Measurements from ENCODE around the gene CYB5RL. TPM values are rescaled to one million over a fixed set of nuclear protein-coding genes. Genes with fewer than 3 reads are reported as not detected.

Gene CYB5RL
- total and polyA plus RNA-seq, 2 of the 8 experiments (the other 6 are each of a cell fraction or from before 2014, with no cell fraction given): 13.2 to 14.1 TPM

GRCh38 chr1:54215523-54215922 is 15.7 kb upstream of the CYB5RL start:
- H4K91ac ChIP-seq (replicated peaks; ENCODE audit: insufficient read length, low read length): no peak overlapping the region
- no peaks in the 10 kb centered on the region for H3K27me3 ChIP-seq (replicated peaks in 1 of 4; ENCODE audit: control insufficient read depth in 3 of 4, extremely low read depth in 1 of 4, insufficient read depth in 3 of 4, low read length in 3 of 4)
- no peak overlapping the region for H2BK15ac ChIP-seq (ENCODE audit: low read length)
- no peak overlapping the region for H3K9ac ChIP-seq (replicated peaks in 1 of 4; ENCODE audit: extremely low read depth in 1 of 4, low read depth in 3 of 4, low read length in 3 of 4)
- peaks cover 7 to 9% of the 10 kb centered on the region in 2 experiments for H4K20me1 ChIP-seq (replicated peaks in 1 of 2; ENCODE audit: control insufficient read depth in 1 of 2, insufficient read depth in 2 of 2, low read length in 2 of 2)
- ChIA-PET CTCF (ENCODE audit: partially characterized antibody) (interaction anchor here (1.2 kb wide), 1 partner anchor 12 kb away, joined by 3 read pairs; no protein-coding TSS in a partner anchor), POLR2A (ENCODE audit: partially characterized antibody) (interaction anchor here (0.8 to 1.3 kb wide), 2 partner anchors 16 to 19 kb away, joined by 3 to 4 read pairs; partner anchors contain the start of gene CYB5RL)
- H3K4me2 ChIP-seq (ENCODE audit: insufficient read depth in 1 of 2, low read depth in 2 of 2, low read length in 2 of 2): no peak overlapping the region
- H3K79me2 ChIP-seq (ENCODE audit: control insufficient read depth in 1 of 2, insufficient read depth in 2 of 2, low read length in 2 of 2): no peaks in the 10 kb centered on the region
- H2BK20ac ChIP-seq (ENCODE audit: low read length): no peak overlapping the region
- H2BK120ac ChIP-seq (replicated peaks; ENCODE audit: low read depth, low read length): no peak overlapping the region
- H3K23ac ChIP-seq (ENCODE audit: insufficient read length): no peak overlapping the region
- H3K4me3 ChIP-seq (ENCODE audit: extremely low read depth in 1 of 4, insufficient read depth in 2 of 4, low read depth in 3 of 4, low read length in 4 of 4): no peak overlapping the region
- DNase-seq (ENCODE audit: low read depth in 1 of 2, low spot score in 2 of 2) (no peak), FAIRE-seq (no peak)
- H4K8ac ChIP-seq (ENCODE audit: extremely low read depth, insufficient read depth, low read length): no peak overlapping the region
- no peak overlapping the region for H4K5ac ChIP-seq (ENCODE audit: insufficient read length, low read depth, low read length)
- no peaks in the 10 kb centered on the region for H3K23me2 ChIP-seq (ENCODE audit: low read depth, low read length)
- no peak overlapping the region for H2AFZ ChIP-seq (ENCODE audit: low read length)
- no peaks in the 10 kb centered on the region for H3K9me3 ChIP-seq (ENCODE audit: insufficient read depth in 2 of 2, low read depth in 1 of 2, low read length in 1 of 2)
- no peak overlapping the region for H3K27ac ChIP-seq (ENCODE audit: low read depth, low read length)
- H3K36me3 ChIP-seq (ENCODE audit: control insufficient read depth in 2 of 4, insufficient read depth in 4 of 4, low read length in 3 of 4): peaks cover 47 to 81% (median 67%) of the 10 kb centered on the region in 4 experiments
- H3K79me1 ChIP-seq (ENCODE audit: low read depth, low read length): no peaks in the 10 kb centered on the region; the same call in 1 of the 2 replicates
- no peak for TF ChIP-seq EGR1 (IDR thresholded peaks at IDR 0.05; ENCODE audit: borderline replicate concordance, low read depth, low read length)
- no peak for TF ChIP-seq SP2 (IDR thresholded peaks at IDR 0.05; ENCODE audit: low read length)
- no peak for TF ChIP-seq CREB1 (IDR thresholded peaks at IDR 0.05)
- no peak for TF ChIP-seq BACH1 (IDR thresholded peaks at IDR 0.05; ENCODE audit: low read length)
- no peak for TF ChIP-seq BRCA1 (IDR thresholded peaks at IDR 0.05; ENCODE audit: low read depth, low read length)
- TF ChIP-seq POLR2AphosphoS5 (IDR thresholded peaks at IDR 0.05; ENCODE audit: low read depth, low read length): no peak
- no peak for TF ChIP-seq CBX5 (IDR thresholded peaks at IDR 0.05; ENCODE audit: low read depth, low read length)
- TF ChIP-seq FOSL1 (IDR thresholded peaks at IDR 0.05; ENCODE audit: insufficient read depth, low read depth, low read length): no peak
- no peak for TF ChIP-seq ASH2L (IDR thresholded peaks at IDR 0.05; ENCODE audit: low read length)
- no peak for TF ChIP-seq CTBP2 (IDR thresholded peaks at IDR 0.05; ENCODE audit: borderline replicate concordance, insufficient read depth, insufficient read length, low read length)
- no peak for TF ChIP-seq TAF1 (IDR thresholded peaks at IDR 0.05; ENCODE audit: low read depth, low read length)
- TF ChIP-seq JUN (IDR thresholded peaks at IDR 0.05; ENCODE audit: low read depth, low read length): no peak
- no peak for TF ChIP-seq BCL11A (IDR thresholded peaks at IDR 0.05; ENCODE audit: low read depth in 2 of 2, low read length in 2 of 2)
- no peak for TF ChIP-seq TBP (IDR thresholded peaks at IDR 0.05; ENCODE audit: low read depth, low read length)
- no peak for TF ChIP-seq KDM4A (IDR thresholded peaks at IDR 0.05; ENCODE audit: low read depth, low read length, severe bottlenecking)
- TF ChIP-seq TCF12 (IDR thresholded peaks at IDR 0.05; ENCODE audit: low read depth, low read length): no peak
- TF ChIP-seq CBX8 (IDR thresholded peaks at IDR 0.05; ENCODE audit: borderline replicate concordance, low read depth, low read length): no peak
- no peak overlapping the region for H2BK12ac ChIP-seq (ENCODE audit: low read depth, low read length)
- 91% methylated on average over 9 of the region's 9 CpGs; no CpG with 5 or more reads in 1 of the 2 experiments for WGBS, 2 experiments (ENCODE audit: extremely low coverage in 1 of 2, insufficient coverage in 1 of 2, insufficient read length in 1 of 2, insufficient replicate concordance in 2 of 2, low coverage in 1 of 2, low lambda C conversion rate in 2 of 2, missing lambda C conversion rate in 1 of 2)
- H2AK5ac ChIP-seq (ENCODE audit: low read depth, low read length): no peak overlapping the region
- H3K18ac ChIP-seq (ENCODE audit: extremely low read depth, low read length): no peak overlapping the region
- no peak overlapping the region for H3K4ac ChIP-seq (replicated peaks; ENCODE audit: insufficient read length, low read depth, low read length)
- H3K14ac ChIP-seq (ENCODE audit: insufficient read length): no peak overlapping the region
- no peak overlapping the region for H3K56ac ChIP-seq (replicated peaks; ENCODE audit: insufficient read length, low read depth, low read length)
- no peak overlapping the region for H2BK5ac ChIP-seq (ENCODE audit: low read depth, low read length)
- H3K4me1 ChIP-seq (replicated peaks in 1 of 4; ENCODE audit: control insufficient read depth in 3 of 4, insufficient read depth in 4 of 4, low read length in 3 of 4): no peaks in the 10 kb centered on the region; a peak in 1 of 7 replicates

Measured in H1 (cell line).